HG02852 (cell line): ENCODE results near the gene TBP.

ENCODE experiments used
- ATAC-seq: cut with Tn5 transposase; IDR thresholded peaks from one replicate; pipeline ENCODE4 v1.9.1; 2021; ENCODE audit warnings: mild to moderate bottlenecking, moderate library complexity; ENCODE audit not compliant: unreplicated experiment

TBP gene

GRCh38 chr6:170533792-170534191, 20.4 kb upstream of the TBP start:
- no peak for ATAC-seq

- no peak for ATAC-seq
These were observed 19.2 kb upstream of the TBP start for GRCh38 chr6:170535004-170535403.

GRCh38 chr6:170536671-170537070, 17.5 kb upstream of the TBP start:
- no peak for ATAC-seq

GRCh38 chr6:170537329-170537728, 16.8 kb upstream of the TBP start:
- no peak for ATAC-seq

- ATAC-seq, result no peak
These were observed 12.0 kb upstream of the TBP start for GRCh38 chr6:170542031-170542719.

- no peak for ATAC-seq
These were observed 8.8 kb upstream of the TBP start for GRCh38 chr6:170545405-170545804.

- peak; percentile 59 for ATAC-seq
These were observed 1.2 kb upstream of the TBP start, which contains the start of gene PSMB1 for GRCh38 chr6:170552765-170553533. TSS of gene PSMB1 (minus strand) at chr6:170553307. CDS start at chr6:170553242, 65 bp downstream.

GRCh38 chr6:170553534-170554012, 596 bp upstream of the TBP start:
- peak; percentile 28 for ATAC-seq

GRCh38 chr6:170554796-170555137, 598 bp downstream of the TBP start:
- no peak for ATAC-seq

- ATAC-seq, result no peak
These were observed 1.1 kb downstream of the TBP start for GRCh38 chr6:170555305-170555704.

- ATAC-seq, result no peak
These were observed 7.4 kb downstream of the TBP start for GRCh38 chr6:170561555-170561954.

- ATAC-seq, result no peak
These were observed 10.9 kb downstream of the TBP start for GRCh38 chr6:170564936-170565530.

- ATAC-seq, result no peak
These were observed 18.7 kb downstream of the TBP start for GRCh38 chr6:170572704-170573466.

GRCh38 chr6:170575250-170575649, 21.1 kb downstream of the TBP start:
- ATAC-seq, result no peak

- ATAC-seq, result no peak
These were observed 24.7 kb downstream of the TBP start for GRCh38 chr6:170578909-170579308.

GRCh38 chr6:170583756-170584180, 29.6 kb downstream of the TBP start:
- ATAC-seq, result no peak

- peak; percentile 98 for ATAC-seq
These were observed 30.2 kb downstream of the TBP start, which contains the start of gene PDCD2 for GRCh38 chr6:170584181-170584953. TSS of gene PDCD2 (minus strand) at chr6:170584637. CDS start at chr6:170584581, 56 bp downstream.

- peak; percentile 32 for ATAC-seq
These were observed 30.9 kb downstream of the TBP start for GRCh38 chr6:170584954-170585498.

- ATAC-seq, result no peak
These were observed 36.6 kb downstream of the TBP start for GRCh38 chr6:170590725-170591124.

- no peak for ATAC-seq
These were observed 42.3 kb downstream of the TBP start for GRCh38 chr6:170596426-170596825.
